ENCODE data around the gene CARMIL1. TPM values are rescaled to one million over a fixed set of nuclear protein-coding genes. Genes with fewer than 3 reads are reported as not detected.

CARMIL1 gene
- total and polyA plus RNA-seq, 10 of the 15 experiments (the other 5 are each of a cell fraction or from before 2014, with no cell fraction given), result 6.4 to 18.1 (median 10.3) TPM

- DNase-seq (ENCODE audit: low read depth, low spot score) (no peak), FAIRE-seq (no peak), ATAC-seq (no peak)
- Histone ChIP-seq H3K4me2 (ENCODE audit: control insufficient read depth, insufficient read depth) (no peak overlapping the region), H3K27me3 (replicated peaks in 1 of 2; ENCODE audit: control insufficient read depth in 2 of 2, insufficient read depth in 2 of 2, low read length in 1 of 2) (no peaks in the 10 kb centered on the region), H3K4me3 (no peak overlapping the region), H3K4me1 (ENCODE audit: control insufficient read depth, insufficient read depth, low read length) (no peaks in the 10 kb centered on the region), H3K79me2 (ENCODE audit: control insufficient read depth, insufficient read depth, low read length) (no peaks in the 10 kb centered on the region), H2AFZ (ENCODE audit: control insufficient read depth, low read depth, low read length) (no peak overlapping the region), H3K36me3 (ENCODE audit: control insufficient read depth in 2 of 2, insufficient read depth in 2 of 2, low read length in 1 of 2) (no peaks in the 10 kb centered on the region), H3K9ac (ENCODE audit: control insufficient read depth, insufficient read depth, low read length) (no peak overlapping the region), H4K20me1 (ENCODE audit: control insufficient read depth, insufficient read depth) (no peaks in the 10 kb centered on the region), H3K9me3 (replicated peaks; ENCODE audit: control insufficient read depth, insufficient read depth, low read length) (no peaks in the 10 kb centered on the region), H3K27ac (ENCODE audit: control insufficient read depth, insufficient read depth) (no peak overlapping the region)
- TF ChIP-seq BCL11A (IDR thresholded peaks at IDR 0.05; ENCODE audit: low read depth, low read length), result no peak
- TF ChIP-seq KAT2A (conservative IDR thresholded peaks at IDR 0.05; ENCODE audit: control insufficient read depth, low read depth, low read length), result no peak
- no peak for TF ChIP-seq MEF2B (IDR thresholded peaks at IDR 0.05; ENCODE audit: partially characterized antibody, poor library complexity, severe bottlenecking)
- no peak for TF ChIP-seq HDGF (IDR thresholded peaks at IDR 0.05)
- no peak for TF ChIP-seq E4F1 (IDR thresholded peaks at IDR 0.05; ENCODE audit: borderline replicate concordance, partially characterized antibody)
- no peak for TF ChIP-seq POLR2A (IDR thresholded peaks at IDR 0.05; ENCODE audit: low read depth, low read length)
- TF ChIP-seq ZBTB33 (IDR thresholded peaks at IDR 0.05), result no peak
- no peak for TF ChIP-seq ZNF622 (IDR thresholded peaks at IDR 0.05)
- POLR2A ChIA-PET, result no interaction called here
- no TSS peak for BruUV-seq (replicated peaks)
- CTCF ChIA-PET, result no interaction called here
- WGBS (ENCODE audit: insufficient coverage, insufficient replicate concordance, low lambda C conversion rate, missing lambda C conversion rate), result 94% methylated on average over 1 of the region's 1 CpG
- SMC1A ChIA-PET (ENCODE audit: uncharacterized antibody, unreplicated experiment), result no interaction called here
- intact Hi-C loops (cut with micrococcal nuclease; ENCODE audit: unreplicated experiment) (no loop called here), in situ Hi-C loops (cut with MboI) (no loop called here)
- RAD21 ChIA-PET (ENCODE audit: unreplicated experiment), result no interaction called here
These were observed 262.1 kb downstream of the CARMIL1 start for GRCh38 chr6:25541228-25541627.
